Germinal center (tissue), 1 donor: ENCODE measurements around the gene RHBDD2.
"Not testable (repeated sequence)": the region's sequence is repeated elsewhere in the genome, so short reads cannot be mapped to it uniquely, and the experiment has no call there.

ENCODE experiments used
- DNase-seq: peaks from one replicate; pipeline ENCODE4 v3.0.0; 2012; ENCODE audit warnings: mixed read lengths, low spot score

The RHBDD2 gene

GRCh38 chr7:75878769-75879611, at the start of gene RHBDD2:
Gene RHBDD2 (plus strand): TSS chr7:75879034. CDS start chr7:75879083, 49 bp downstream.
- peak; percentile 99 for DNase-seq

- DNase-seq, result not testable (repeated sequence)
These were observed 49.2 kb upstream of the RHBDD2 start for GRCh38 chr7:75829656-75830055.

DNA sequence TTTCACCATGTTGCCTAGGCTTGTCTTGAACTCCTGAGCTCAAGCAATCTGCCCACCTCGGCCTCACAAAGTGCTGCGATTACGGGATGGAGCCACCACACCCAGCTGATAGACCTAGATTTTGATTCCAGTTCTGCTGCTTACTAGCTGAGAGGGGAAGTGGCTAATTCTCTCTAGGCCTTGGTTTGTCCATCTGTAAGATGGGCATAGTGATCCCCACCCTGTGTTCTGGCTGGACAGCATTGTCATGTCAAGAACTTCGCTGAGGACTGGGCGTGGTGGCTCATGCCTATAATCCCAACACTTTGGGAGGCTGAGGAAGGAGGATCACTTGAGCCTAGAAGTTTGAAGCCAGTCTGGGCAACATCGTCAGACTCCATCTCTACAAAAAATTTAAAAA, 47.9 kb upstream of the RHBDD2 start:
- no peak for DNase-seq

DNA sequence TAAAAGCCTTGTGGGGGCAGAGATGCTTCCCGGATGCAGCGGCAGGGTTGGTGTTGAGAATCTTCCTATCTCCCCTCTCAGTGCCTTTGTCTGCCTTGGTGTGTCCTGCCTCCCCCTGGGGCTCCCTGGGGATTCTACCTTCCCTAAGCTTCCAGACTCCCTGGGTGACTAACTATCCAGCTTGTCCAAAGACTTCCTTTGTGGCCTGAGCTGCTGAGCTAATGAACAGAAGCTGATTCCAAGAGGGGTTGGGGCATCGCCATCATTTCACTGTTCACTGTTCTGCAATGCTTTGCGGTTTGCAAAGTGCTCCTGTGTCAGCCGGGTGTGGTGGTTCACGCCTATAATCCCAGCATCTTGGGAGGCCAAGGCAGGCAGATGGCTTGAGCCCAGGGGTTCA, 45.2 kb upstream of the RHBDD2 start:
- DNase-seq, result not testable (repeated sequence)

DNA sequence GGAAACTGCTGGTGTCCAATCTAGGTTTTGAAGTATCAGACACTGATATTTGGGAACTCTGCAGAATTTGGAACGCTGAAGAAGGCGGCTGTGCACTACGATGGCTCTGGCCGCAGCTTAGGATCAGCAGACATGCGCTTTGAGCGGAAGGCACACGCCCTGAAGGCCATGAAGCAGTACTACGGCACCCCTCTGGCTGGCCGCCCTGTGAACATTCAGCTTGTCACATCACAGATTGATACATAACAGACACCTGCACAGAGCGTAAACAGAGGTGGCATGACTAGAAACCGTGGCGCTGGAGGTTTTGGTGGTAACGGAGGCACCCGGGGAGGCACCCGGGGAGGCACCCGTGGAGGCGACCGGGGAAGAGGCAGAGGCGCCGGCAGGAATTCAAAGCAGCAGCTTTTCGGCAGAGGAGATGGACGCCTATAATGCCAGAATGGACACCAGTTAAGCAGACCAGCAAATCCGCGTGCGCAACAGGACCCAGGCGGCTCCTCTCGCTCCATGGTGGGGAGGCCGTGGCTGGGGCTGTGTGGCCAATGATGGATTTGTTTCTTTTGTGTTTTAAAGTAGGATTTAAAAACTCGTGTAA, 43.0 kb upstream of the RHBDD2 start:
- DNase-seq, result no peak

- no peak for DNase-seq
These were observed 42.0 kb upstream of the RHBDD2 start for GRCh38 chr7:75836798-75837197.

- DNase-seq, result not testable (repeated sequence)
These were observed 40.4 kb upstream of the RHBDD2 start for GRCh38 chr7:75838281-75838930.

GRCh38 chr7:75840029-75840428, 38.8 kb upstream of the RHBDD2 start:
- no peak for DNase-seq

DNA sequence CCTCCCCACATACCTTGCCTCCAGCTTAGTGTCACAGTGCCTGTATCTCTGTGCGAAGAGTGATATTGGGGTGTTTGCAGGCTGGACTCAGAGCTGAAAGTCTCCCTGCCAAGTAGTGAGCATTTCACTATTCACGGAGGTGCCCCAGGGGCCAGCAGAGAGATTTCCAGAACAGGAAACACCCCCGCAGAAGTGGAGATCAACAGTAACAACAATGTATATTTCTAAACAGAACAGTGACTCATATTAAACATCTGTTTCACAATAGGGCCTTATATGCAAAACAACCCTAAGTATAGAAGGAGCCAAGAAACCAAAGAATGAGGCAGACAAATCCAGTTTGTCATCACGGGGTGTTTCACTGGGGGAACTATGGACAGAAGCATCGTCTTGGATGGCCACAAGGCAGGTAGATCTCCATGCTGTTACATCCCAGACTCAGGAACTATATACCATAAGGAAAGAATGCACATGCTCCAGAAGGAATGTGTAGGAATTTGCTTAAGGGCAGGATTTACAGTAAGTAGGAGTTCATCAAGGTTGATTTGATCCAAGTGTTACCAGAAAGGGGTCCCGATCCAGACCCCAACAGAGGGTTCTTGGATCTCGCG, 35.9 kb upstream of the RHBDD2 start:
- DNase-seq, result no peak

DNA sequence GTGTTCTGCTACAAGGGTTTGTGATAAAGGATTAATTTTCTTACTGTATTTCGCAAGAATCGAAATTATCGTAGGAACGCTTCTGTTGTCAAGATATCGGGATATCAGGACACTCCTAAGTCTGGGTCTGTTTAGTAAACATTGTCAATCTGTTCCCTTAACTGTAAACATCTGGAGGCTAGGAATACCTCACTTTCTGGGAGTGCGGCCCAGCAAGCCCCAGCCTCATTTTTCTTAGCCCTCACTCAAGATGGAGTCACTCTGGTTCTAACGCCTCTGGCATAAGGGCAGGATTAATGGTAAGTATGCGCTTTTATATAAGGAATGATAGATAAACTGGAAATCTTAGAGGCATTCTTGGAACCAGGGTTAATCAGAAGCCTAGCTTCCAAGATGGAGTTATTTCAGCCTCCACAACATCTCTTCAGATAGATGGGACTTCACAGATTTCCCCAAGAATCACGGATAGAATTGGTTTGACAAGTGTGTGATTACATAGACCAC, 35.2 kb upstream of the RHBDD2 start:
- no peak for DNase-seq

DNA sequence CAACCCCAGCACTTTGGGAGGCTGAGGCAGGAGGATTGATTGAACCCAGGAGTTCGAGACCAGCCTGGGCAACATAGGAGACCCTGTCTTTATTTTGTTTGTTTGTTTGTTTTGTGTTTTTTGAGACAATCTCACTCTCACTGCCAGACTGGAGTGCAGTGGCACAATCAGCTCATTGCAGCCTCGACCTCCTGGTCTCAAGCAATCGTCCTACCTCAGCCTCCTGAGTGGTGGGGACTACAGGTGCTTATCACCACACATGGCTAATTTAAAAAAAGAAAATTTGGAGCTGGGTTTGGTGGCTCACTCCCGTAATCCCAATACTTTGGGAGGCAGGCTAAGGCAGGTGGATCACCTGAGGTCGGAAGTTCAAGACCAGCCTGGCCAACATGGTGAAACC, 34.7 kb upstream of the RHBDD2 start:
- DNase-seq, result no peak

- DNase-seq, result not testable (repeated sequence)
These were observed 33.7 kb upstream of the RHBDD2 start for GRCh38 chr7:75845132-75845531.

GRCh38 chr7:75847707-75848106, 31.1 kb upstream of the RHBDD2 start:
- DNase-seq, result no peak

GRCh38 chr7:75849573-75849972, 29.3 kb upstream of the RHBDD2 start:
- DNase-seq, result no peak

DNA sequence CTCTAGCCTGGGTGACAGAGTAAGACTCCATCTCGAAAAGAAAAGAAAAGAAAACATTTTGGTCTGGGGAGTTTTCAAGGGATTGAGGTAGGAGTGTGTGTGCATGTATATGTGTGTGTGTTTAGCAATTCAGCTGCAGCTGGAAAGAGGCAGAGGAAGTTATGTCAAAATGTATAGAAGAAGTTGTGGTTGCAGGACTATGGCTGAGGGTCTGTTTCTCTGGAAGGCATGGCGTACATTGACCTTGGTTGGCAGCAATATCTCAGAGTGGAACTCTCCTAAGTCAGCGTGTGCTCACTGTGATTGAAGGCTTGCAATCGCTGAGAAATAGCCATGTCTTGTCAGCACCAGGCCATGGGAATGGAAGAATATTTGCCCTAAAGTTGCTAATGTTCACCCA, 28.6 kb upstream of the RHBDD2 start:
- DNase-seq, result no peak

GRCh38 chr7:75854233-75854632, 24.6 kb upstream of the RHBDD2 start:
- no peak for DNase-seq

DNA sequence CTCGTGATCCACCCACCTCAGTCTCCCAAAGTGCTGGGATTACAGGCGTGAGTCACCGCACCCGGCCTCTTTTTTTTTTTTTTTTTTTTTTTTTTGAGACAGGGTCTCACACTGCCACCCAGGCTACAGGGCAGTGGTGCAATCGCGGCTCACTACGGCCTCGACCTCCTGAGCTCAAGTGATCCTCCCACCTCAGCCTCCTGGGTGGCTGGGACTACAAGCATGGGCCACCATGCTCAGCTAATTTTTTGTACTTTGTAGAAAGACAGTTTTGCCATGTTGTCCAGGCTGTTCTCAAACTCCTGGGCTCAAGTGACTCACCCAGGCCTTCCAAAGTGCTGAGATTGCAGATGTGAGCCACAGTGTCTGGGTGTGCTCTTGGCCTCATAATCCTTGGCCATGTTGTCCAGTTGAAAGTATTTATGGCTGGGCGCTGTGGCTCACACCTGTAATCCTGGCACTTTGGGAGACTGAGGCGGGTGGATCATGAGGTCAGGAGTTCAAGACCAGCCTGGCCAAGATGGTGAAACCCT, 24.0 kb upstream of the RHBDD2 start:
- not testable (repeated sequence) for DNase-seq

DNA sequence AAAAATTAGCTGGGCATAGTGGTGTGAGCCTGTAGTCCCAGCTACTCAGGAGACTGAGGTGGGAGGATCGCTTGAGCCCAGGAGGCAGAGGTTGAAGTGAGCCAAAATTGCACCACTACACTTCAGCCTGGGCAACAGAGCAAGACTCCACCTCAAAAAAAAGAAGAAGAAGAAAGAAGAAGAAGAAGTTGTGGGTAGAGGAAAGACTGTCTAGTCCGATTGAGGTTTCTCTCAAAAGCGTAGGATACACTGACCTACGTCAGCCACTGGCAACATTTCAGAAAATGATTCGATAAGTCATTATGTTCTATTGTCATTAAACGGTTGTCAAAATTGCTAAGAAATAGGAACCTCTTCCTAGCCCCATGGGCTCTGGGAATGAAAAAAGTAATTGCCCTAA, 22.3 kb upstream of the RHBDD2 start:
- DNase-seq, result no peak

- no peak for DNase-seq
These were observed 20.4 kb upstream of the RHBDD2 start for GRCh38 chr7:75858410-75858809.

DNA sequence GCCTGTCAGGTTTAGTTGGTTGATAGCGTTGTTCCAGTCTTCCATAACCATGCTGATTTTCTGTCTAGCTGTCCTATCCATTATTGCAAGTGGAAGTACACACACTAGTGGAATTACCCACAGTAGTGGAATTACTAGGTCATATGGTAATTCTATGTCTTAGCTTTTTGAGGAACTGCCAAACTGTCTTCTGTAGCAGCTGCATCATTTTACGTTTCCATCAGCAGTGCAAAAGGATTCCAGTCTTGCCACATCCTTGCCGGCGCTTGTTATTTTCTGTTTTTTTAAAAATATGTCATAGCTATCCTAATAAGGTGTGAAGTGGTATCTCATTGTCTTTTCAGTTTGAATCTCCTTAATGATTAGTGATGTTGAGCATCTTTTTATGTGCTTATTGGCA, 17.2 kb upstream of the RHBDD2 start:
- no peak for DNase-seq

DNA sequence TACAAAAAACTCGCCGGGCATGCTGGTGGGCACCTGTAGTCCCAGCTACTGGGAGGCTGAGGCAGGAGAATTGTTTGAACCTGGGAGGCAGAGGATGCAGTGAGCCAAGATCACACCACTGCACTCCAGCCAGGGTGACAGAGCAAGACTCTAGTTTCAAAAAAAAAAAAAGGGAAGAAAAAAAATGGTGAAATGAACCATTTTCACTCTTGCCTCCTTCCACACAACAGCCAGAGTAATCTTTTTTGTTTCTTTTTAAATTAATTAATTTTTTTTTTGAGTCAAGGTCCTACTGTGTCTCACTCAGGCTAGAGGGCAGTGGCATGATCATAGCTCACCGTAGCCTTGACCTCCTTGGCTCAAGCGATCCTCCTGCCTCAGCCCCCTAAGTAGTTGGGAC, 14.6 kb upstream of the RHBDD2 start:
- not testable (repeated sequence) for DNase-seq

- no peak for DNase-seq
These were observed 12.7 kb upstream of the RHBDD2 start for GRCh38 chr7:75866114-75866488.
